ENCODE data around the gene AMMECR1. TPM values are rescaled to one million over a fixed set of nuclear protein-coding genes. Genes with fewer than 3 reads are reported as not detected.

AMMECR1 gene
- polyA plus RNA-seq, 1 donor from 2014 or later = 3.7 TPM

DNA sequence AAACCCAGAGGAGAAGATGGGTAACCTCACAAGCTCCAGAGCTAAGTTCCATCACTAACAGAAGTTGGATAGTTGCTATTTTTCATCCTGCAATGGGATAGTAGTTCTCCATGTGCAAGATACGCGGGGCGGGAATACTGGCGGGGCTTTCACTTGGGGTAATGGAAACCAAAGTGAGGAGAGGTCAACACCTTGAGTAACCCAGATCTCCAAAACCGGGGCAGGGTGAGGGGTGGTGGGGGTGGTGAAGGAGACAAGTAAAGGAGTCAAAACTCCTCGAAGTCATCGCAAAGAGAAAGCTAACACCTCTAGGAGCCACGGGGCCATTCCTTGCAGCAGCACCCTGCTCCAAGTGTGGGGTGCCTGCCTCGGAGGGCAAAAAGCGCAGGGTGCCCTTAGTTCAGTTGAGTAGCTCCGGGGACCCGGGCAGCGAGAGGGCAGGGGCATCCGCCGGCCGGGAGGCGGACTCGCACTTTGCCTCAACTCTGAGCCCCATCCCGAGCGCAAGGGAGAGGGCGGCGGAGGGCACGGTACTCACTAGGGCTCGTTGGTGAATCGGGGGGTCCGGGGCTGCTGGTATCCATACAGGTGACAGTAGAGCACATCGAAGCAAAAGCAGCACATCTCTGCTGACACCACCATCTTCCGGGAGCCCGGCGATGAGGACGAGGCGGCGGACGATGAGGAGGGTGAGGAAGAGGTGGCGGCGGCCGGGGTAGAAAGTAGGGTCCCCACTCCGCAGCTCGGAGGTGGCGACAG, 645 bp downstream of the AMMECR1 start:
- Histone ChIP-seq H3K79me2 (replicated peaks; ENCODE audit: insufficient read depth, low read length) (peaks cover 9% of the 10 kb centered on the region), H3K27me3 (ENCODE audit: insufficient read depth, low read depth, low read length) (no peaks in the 10 kb centered on the region), H3K9me2 (ENCODE audit: insufficient read depth, low read length) (no peaks in the 10 kb centered on the region), H3K4me3 (ENCODE audit: low read length) (peak overlapping the region; percentile 85), H3K9ac (ENCODE audit: low read length) (peak overlapping the region; percentile 76), H3K9me3 (ENCODE audit: low read length) (no peaks in the 10 kb centered on the region), H3F3A (ENCODE audit: insufficient read depth, low read length, poor library complexity, severe bottlenecking) (no peaks in the 10 kb centered on the region), H2AFZ (ENCODE audit: low read depth, low read length) (peak overlapping the region; percentile 27), H4K20me1 (ENCODE audit: insufficient read depth) (no peaks in the 10 kb centered on the region), H3K27ac (ENCODE audit: low read length) (peak overlapping the region; percentile 47), H3K36me3 (ENCODE audit: insufficient read depth, low read length) (no peaks in the 10 kb centered on the region), H3K4me2 (ENCODE audit: low read length) (peak overlapping the region; percentile 58)
- TF ChIP-seq, protein P1, sequence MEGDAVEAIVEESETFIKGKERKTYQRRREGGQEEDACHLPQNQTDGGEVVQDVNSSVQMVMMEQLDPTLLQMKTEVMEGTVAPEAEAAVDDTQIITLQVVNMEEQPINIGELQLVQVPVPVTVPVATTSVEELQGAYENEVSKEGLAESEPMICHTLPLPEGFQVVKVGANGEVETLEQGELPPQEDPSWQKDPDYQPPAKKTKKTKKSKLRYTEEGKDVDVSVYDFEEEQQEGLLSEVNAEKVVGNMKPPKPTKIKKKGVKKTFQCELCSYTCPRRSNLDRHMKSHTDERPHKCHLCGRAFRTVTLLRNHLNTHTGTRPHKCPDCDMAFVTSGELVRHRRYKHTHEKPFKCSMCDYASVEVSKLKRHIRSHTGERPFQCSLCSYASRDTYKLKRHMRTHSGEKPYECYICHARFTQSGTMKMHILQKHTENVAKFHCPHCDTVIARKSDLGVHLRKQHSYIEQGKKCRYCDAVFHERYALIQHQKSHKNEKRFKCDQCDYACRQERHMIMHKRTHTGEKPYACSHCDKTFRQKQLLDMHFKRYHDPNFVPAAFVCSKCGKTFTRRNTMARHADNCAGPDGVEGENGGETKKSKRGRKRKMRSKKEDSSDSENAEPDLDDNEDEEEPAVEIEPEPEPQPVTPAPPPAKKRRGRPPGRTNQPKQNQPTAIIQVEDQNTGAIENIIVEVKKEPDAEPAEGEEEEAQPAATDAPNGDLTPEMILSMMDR (IDR thresholded peaks at IDR 0.05; ENCODE audit: poor library complexity, severe bottlenecking) = no peak
- TF ChIP-seq POLR2AphosphoS5 (IDR thresholded peaks at IDR 0.05) (no peak), TAF1 (IDR thresholded peaks at IDR 0.05; ENCODE audit: low read depth) (no peak), RAD21 (conservative IDR thresholded peaks at IDR 0.05) (no peak), SMC3 (conservative IDR thresholded peaks at IDR 0.05; ENCODE audit: poor library complexity) (no peak)

DNA sequence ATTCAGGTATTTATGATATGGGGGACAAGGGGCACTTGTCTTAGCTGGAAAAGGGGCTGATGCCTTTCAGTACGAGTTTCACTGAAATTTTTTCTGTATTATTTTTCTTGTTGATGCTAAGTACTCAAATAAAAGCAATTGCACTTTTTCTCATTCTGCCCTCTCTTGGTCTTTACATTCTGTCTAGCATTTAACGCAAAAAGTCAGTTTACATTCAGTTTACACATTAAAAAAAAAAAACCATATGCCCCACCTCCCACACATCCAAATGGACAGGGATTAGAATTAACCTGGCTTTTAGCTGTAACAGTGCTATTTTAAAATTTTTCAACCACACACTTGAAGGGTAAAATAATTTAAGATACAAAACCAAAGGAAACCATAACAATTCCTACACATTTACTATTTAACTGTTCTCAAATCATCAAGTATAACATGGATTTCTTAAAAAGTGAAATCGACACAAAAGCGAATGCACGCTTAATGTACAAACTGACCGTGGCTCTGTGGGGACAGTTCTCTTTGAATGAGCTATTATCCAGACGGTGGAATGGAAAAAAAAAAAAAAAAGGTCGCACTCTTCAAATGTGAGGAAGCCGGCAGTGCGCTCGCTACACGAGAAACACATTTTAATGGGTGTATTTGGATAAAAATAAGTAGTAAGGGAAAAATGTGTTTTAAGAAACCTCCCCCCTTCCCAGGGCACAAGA, 1.4 kb downstream of the AMMECR1 start:
- TF ChIP-seq TAF1 (IDR thresholded peaks at IDR 0.05; ENCODE audit: low read depth) (no peak), EZH2 (IDR thresholded peaks at IDR 0.05; ENCODE audit: borderline replicate concordance, insufficient read depth, low read length, poor library complexity, severe bottlenecking) (no peak), POLR2AphosphoS5 (IDR thresholded peaks at IDR 0.05) (no peak), RAD21 (conservative IDR thresholded peaks at IDR 0.05) (no peak), MXI1 (conservative IDR thresholded peaks at IDR 0.05; ENCODE audit: poor library complexity, severe bottlenecking) (no peak), SMC3 (conservative IDR thresholded peaks at IDR 0.05; ENCODE audit: poor library complexity) (no peak), EP300 (conservative IDR thresholded peaks at IDR 0.05; ENCODE audit: poor library complexity, severe bottlenecking) (no peak)
- TF ChIP-seq, protein P1 (IDR thresholded peaks at IDR 0.05; ENCODE audit: poor library complexity, severe bottlenecking) = no peak
- TF ChIP-seq, protein P2, sequence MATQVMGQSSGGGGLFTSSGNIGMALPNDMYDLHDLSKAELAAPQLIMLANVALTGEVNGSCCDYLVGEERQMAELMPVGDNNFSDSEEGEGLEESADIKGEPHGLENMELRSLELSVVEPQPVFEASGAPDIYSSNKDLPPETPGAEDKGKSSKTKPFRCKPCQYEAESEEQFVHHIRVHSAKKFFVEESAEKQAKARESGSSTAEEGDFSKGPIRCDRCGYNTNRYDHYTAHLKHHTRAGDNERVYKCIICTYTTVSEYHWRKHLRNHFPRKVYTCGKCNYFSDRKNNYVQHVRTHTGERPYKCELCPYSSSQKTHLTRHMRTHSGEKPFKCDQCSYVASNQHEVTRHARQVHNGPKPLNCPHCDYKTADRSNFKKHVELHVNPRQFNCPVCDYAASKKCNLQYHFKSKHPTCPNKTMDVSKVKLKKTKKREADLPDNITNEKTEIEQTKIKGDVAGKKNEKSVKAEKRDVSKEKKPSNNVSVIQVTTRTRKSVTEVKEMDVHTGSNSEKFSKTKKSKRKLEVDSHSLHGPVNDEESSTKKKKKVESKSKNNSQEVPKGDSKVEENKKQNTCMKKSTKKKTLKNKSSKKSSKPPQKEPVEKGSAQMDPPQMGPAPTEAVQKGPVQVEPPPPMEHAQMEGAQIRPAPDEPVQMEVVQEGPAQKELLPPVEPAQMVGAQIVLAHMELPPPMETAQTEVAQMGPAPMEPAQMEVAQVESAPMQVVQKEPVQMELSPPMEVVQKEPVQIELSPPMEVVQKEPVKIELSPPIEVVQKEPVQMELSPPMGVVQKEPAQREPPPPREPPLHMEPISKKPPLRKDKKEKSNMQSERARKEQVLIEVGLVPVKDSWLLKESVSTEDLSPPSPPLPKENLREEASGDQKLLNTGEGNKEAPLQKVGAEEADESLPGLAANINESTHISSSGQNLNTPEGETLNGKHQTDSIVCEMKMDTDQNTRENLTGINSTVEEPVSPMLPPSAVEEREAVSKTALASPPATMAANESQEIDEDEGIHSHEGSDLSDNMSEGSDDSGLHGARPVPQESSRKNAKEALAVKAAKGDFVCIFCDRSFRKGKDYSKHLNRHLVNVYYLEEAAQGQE (IDR thresholded peaks at IDR 0.05; ENCODE audit: borderline replicate concordance) = no peak
- no peaks in the 10 kb centered on the region for H3F3A ChIP-seq (ENCODE audit: insufficient read depth, low read length, poor library complexity, severe bottlenecking)
- no peak overlapping the region for H3K27ac ChIP-seq (ENCODE audit: low read length)
- H3K4me3 ChIP-seq (ENCODE audit: low read length) = peak overlapping the region; percentile 85
- no peak overlapping the region for H2AFZ ChIP-seq (ENCODE audit: low read depth, low read length)
- H3K9me2 ChIP-seq (ENCODE audit: insufficient read depth, low read length) = no peaks in the 10 kb centered on the region
- H4K20me1 ChIP-seq (ENCODE audit: insufficient read depth) = no peaks in the 10 kb centered on the region
- H3K27me3 ChIP-seq (ENCODE audit: insufficient read depth, low read depth, low read length) = no peaks in the 10 kb centered on the region
- H3K36me3 ChIP-seq (ENCODE audit: insufficient read depth, low read length) = no peaks in the 10 kb centered on the region
- H3K79me2 ChIP-seq (replicated peaks; ENCODE audit: insufficient read depth, low read length) = peaks cover 9% of the 10 kb centered on the region
- H3K9me3 ChIP-seq (ENCODE audit: low read length) = no peaks in the 10 kb centered on the region
- peak overlapping the region; percentile 16 for H3K9ac ChIP-seq (ENCODE audit: low read length)
- H3K4me2 ChIP-seq (ENCODE audit: low read length) = peak overlapping the region; percentile 58

Data from neural cell (in vitro differentiated cells).